Activated CD4-positive, alpha-beta T cell treated with anti-CD3 and anti-CD28 coated beads, Interleukin-2, amount 10 ng/mL, durations not matched to agents 24 days and 14 days (primary cell): Measurements from ENCODE around the gene CCDC83. TPM values are rescaled to one million over a fixed set of nuclear protein-coding genes. Genes with fewer than 3 reads are reported as not detected.

Experiments
- DNase-seq: peaks from one replicate; pipeline ENCODE4 v3.0.0; 2022
- H3K27ac Mint-ChIP-seq: one replicate; pipeline ENCODE4 v1.8.0; 2022; ENCODE audit warnings: mild to moderate bottlenecking, mixed read lengths
- H3K27me3 Mint-ChIP-seq: one replicate; pipeline ENCODE4 v1.8.0; 2022; ENCODE audit warnings: mixed read lengths
- H3K36me3 Mint-ChIP-seq: one replicate; pipeline ENCODE4 v1.8.0; 2022; ENCODE audit warnings: low read depth, mild to moderate bottlenecking, mixed read lengths
- H3K4me1 Mint-ChIP-seq: one replicate; pipeline ENCODE4 v1.8.0; 2021; ENCODE audit warnings: mixed read lengths
- H3K4me3 Mint-ChIP-seq: one replicate; pipeline ENCODE4 v1.8.0; 2022; ENCODE audit warnings: mild to moderate bottlenecking, moderate library complexity, mixed read lengths
- H3K9me3 Mint-ChIP-seq: one replicate; pipeline ENCODE4 v1.8.0; 2021; ENCODE audit warnings: mixed read lengths
- intact Hi-C: fragments of 100-400 bp; cut with micrococcal nuclease; formaldehyde crosslinking; loops from one replicate; pipeline ENCODE4 v1.15.1; 2023
- total RNA-seq: library from RNA; stranded (reverse); gene quantifications from 2 replicates; pipeline ENCODE4 v1.2.3, GENCODE V29; 2022

Gene CCDC83
- total RNA-seq, 1 donor from 2014 or later = not detected

GRCh38 chr11:85967457-85967856, 112.3 kb downstream of the CCDC83 start:
- DNase-seq = no peak
- H3K36me3 Mint-ChIP-seq = peaks cover 74% of the 10 kb centered on the region
- H3K27ac Mint-ChIP-seq = peak overlapping the region; percentile 13
- H3K4me3 Mint-ChIP-seq = no peak overlapping the region
- H3K9me3 Mint-ChIP-seq = no peaks in the 10 kb centered on the region
- H3K4me1 Mint-ChIP-seq = peaks cover 11% of the 10 kb centered on the region
- H3K27me3 Mint-ChIP-seq = no peaks in the 10 kb centered on the region
- intact Hi-C loops = no loop called here

Other genes starting within 250 kb of the CCDC83 start
- 0.99 and 1.0 TPM in 2 replicates for gene DLG2, start 228.0 kb upstream of the CCDC83 start, total RNA-seq
- 52.2 and 54.4 TPM in 2 replicates for gene TMEM126B, start 226.8 kb upstream of the CCDC83 start, total RNA-seq
- 52.1 and 52.5 TPM in 2 replicates for gene TMEM126A, start 207.4 kb upstream of the CCDC83 start, total RNA-seq
- gene CREBZF, start 190.3 kb upstream of the CCDC83 start, total RNA-seq = 50.9 and 54.5 TPM in 2 replicates
- gene CCDC89, start 169.2 kb upstream of the CCDC83 start, total RNA-seq = 0.14 TPM in 1 of 2 replicates, not detected in the other
- 13.9 and 14.3 TPM in 2 replicates for gene SYTL2, start 44.2 kb upstream of the CCDC83 start, total RNA-seq
- gene PICALM, start 213.7 kb downstream of the CCDC83 start, total RNA-seq = 141 and 156 TPM in 2 replicates